ENCODE measurements around the gene EPC2.
"Not testable (repeated sequence)": the region's sequence is repeated elsewhere in the genome, so short reads cannot be mapped to it uniquely, and the experiment has no call there.

Gene EPC2

DNA sequence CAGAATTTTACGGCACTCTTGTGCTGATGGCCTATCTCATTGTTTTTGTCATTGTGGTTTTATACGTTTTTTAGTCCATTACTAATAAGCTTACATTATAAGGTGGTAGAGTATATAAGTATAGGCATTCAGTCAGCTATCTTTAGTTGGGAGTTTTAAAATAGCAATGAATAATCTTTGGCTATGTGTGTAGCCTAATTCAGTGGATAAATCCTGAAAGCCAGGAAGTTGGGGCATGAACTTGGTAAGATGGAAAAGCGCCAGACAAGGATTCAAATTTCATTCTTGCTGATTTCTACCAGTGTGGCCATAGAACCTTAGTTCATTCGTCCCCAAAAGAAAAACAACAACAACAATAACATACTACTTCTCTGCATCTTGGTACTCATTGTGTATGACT is 31.2 kb downstream of the EPC2 start:
- DNase-seq, result no peak

DNA sequence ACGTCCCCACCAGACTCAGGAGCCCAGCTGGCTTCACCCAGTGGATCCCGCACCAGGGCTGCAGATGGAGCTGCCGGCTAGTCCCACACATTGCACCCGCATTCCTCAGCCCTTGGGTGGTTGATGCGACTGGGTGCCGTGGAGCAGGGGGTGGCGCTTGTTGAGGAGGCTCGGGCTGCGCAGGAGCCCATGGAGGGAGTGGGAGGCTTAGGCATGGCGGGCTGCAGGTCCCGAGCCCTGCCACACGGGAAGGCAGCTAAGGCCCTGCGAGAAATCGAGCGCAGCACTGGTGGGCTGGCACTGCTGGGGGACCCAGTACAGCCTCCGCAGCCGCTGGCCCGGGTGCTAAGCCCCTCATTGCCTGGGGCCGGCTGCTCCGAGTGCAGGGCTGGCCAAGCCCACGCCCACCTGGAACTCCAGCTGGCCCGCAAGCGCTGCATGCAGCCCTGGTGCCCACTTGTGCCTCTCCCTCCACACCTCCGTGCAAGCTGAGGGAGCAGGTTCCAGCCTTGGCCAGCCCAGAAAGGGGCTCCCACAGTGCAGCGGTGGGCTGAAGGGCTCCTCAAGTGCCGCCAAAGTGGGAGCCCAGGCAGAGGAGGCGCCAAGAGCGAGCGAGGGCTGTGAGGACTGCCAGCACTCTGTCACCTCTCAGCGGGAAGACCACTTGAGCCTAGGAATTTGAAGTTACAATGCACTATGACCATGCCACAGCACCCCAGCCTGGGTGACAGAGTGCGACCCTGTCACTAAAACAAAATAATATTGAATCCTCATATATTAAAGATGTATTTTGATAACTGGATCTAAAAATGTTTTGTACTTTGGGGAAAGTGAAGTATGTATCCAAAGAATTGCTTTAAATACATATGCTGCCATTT is 34.0 kb downstream of the EPC2 start:
- not testable (repeated sequence) for DNase-seq

DNA sequence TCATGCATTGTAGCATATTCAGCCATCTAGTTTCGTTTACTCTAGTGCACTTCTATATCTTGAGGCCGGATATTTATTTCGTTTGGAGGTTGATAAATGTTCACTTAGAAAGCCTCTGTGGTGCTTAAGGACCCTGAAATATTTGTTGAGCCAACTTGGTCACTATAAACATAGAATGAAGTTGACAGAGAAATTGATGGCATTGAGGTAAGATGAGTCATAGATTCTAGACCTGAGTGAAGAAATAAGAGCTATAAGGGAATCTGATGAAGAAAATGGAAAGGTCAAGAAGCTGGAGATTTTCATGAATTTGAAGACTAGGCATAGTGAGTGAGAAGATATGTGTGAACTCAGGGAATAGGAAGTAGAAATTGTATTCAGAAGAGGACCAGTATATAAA is 35.9 kb downstream of the EPC2 start:
- DNase-seq, result no peak

DNA sequence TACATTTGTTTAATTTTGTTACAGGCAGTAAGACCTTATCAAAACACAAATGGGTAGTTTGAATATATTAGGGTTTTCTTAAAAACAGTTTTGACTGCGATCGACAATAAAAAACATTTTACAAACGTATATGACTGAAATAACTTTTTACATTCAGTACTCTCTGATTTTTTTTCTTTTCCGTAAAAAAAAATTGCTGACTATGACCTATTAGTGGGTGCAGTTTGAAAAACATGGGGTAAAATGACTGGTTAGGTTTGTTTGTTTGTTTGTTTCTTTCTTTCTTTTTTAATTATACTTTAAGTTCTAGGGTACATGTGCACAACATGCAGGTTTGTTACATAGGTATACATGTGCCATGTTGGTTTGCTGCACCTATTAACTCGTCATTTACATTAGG is 36.9 kb downstream of the EPC2 start:
- no peak for DNase-seq

DNA sequence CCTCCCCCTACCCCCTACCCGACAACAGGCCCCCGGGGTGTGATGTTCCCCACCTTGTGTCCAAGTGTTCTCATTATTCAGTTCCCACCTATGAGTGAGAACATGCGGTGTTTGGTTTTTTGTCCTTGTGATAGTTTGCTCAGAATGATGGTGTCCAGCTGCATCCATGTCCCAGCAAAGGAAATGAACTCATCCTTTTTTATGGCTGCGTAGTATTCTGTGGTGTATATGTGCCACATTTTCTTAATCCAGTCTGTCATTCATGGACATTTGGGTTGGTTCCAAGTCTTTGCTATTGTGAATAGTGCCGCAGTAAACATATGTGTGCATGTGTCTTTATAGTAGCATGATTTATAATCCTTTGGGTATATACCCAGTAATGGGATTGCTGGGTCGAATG is 37.3 kb downstream of the EPC2 start:
- not testable (repeated sequence) for DNase-seq

DNA sequence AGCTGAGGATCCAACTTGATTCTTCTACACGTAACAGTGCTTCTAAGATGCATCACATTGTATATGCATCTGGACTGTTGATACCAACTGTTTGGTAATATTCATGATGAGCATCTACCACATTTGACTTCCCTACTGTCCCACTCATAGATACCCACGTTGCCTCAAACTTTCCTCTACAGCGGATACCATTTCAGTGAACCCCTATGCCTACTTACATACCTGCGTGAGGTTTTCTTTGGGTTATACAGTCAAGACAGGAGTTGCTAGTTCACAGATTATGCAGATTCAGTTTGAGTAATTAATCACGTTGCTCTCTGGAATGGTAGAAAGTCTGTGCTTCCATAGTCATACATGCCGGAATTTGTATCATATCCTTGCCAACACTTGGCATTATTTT is 40.0 kb downstream of the EPC2 start:
- no peak for DNase-seq

DNA sequence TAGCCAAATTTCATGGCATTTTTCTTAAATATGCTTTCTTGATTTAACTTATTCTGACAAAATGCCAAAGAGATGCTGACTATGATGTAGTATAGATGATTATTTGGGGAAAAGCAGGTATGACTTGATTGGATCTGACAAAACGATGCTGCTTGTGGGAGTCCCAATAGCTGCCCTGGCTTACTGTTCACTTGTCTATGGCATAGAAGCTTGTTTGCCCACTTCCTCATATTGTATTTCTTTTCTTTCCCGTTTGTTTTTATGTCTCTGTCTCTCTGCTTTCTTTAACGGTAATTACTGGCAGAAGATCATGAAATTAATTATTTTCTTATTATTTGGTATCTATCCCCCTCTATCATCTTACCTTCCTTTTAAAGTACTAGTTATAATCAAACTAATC is 43.0 kb downstream of the EPC2 start:
- no peak for DNase-seq

DNA sequence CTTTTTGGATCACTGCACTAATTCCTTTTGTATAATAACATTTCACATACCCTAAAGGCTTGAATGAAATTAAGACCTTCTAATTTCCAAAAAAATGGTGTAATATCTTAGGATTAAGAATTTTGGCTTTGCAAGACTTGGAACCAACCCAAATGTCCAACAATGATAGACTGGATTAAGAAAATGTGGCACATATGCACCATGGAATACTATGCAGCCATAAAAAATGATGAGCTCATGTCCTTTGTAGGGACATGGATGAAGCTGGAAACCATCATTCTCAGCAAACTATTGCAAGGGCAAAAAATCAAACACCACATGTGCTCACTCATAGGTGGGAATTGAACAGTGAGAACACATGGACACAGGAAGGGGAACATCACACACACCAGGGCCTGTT is 43.5 kb downstream of the EPC2 start:
- not testable (repeated sequence) for DNase-seq

DNA sequence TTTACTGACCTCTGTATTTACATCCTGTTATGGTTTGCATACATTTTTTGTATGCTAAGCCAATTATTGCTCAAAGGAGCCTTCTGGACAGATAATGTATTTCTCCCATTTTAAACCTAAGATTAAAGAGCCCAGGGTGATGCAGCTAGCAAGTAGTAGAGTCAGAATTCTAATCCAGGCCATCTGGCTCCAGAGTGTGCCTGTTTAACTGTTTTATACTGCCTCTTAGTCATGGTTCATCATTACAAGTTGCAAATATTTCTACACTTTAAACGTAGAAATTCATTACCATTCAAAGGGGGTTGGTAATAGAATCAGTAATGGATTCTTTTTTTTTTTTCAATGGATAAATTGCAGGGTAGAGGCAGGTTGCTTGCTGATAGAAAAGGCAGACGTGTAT is 52.4 kb downstream of the EPC2 start:
- no peak for DNase-seq

DNA sequence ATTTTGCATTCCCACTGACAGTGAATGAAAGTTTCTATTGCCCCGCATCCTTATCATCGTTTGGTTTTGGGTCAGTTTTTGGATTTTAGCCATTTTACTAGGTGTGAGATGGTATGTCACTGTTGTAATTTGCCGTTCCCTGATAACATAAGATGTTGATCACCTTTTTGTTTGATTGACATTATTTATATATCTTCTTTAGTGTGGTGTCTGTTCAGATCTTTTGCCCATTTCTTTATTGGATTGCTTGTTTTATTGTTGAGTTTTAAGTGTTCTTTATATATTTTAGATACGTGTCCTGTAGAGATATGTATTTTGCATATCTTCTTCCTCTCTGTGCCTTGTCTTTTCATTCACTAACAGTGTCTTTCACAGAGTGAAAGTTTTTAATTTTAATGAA is 55.3 kb downstream of the EPC2 start:
- no peak for DNase-seq

DNA sequence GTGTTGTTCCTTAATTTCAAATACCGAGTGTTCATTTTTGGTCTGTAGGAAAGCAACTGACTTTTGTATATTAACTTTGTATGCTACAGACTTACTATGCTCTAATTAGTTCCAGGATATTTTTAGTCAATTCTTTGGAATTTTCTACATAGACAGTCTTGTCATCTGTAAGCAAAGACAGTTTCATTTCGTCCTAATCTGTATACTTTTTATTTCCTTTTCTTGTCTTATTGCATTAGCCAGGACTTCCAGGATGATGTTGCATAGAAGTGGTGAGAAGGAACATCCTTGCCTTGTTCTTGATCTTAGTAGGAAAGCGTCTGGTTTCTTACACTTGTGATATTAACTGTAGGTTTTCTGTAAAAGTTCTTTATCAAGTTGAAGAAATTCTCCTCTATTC is 56.5 kb downstream of the EPC2 start:
- DNase-seq, result no peak

DNA sequence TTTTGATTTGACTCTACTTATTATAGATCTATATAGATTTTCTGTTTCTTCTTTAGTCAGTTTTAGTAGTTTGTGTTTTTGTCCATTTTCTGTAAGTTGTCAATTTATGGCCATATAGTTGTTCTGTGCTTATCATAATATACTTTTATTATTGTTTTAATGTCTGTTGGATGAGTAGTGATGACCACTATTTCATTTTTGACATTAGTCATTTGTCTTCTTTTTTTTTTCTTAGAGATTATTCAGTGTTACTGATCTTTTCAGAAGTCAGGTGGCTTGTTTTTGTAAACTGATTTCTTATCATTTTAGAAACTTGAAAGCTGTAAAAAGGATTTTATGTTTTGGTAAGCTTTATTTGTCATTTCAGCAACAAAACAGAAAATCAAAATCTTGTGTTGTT is 57.3 kb downstream of the EPC2 start:
- no peak for DNase-seq

DNA sequence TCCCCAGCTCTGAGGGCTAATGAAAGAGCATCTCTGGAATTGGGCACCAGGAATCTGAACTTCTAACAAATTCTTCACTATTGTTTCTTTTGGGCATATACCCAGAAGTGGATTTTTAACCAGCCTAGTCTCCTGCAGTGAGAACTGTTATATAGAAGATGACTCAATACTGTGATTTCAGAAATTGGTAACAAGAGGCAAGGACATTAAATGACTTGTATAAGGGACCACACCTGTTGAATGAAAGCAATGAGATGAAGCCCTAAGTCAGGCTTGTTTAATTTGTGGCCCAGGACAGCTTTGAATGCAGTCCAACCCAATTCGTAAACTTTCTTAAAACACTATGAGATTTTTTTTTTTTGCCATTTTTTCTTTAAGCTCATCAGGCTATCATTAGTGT is 57.9 kb downstream of the EPC2 start:
- DNase-seq, result no peak

DNA sequence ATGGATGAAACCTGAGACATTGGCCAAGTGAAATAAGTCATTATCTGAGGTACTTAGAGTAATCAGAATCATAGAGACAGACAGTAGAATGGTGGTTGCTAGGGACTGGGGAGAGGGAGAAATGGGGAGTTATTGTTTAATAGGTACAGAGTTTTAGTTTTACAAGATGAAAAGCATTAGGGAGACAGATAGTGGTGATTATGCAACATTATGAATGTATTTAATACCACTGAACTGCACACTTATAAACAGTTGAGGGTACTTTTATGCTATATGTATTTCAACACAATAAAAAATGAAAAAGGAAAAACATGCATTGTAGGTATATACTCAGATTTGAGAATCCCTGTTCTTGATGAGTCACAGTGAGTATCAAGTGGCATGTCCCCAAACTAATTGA is 59.7 kb downstream of the EPC2 start:
- DNase-seq, result no peak

DNA sequence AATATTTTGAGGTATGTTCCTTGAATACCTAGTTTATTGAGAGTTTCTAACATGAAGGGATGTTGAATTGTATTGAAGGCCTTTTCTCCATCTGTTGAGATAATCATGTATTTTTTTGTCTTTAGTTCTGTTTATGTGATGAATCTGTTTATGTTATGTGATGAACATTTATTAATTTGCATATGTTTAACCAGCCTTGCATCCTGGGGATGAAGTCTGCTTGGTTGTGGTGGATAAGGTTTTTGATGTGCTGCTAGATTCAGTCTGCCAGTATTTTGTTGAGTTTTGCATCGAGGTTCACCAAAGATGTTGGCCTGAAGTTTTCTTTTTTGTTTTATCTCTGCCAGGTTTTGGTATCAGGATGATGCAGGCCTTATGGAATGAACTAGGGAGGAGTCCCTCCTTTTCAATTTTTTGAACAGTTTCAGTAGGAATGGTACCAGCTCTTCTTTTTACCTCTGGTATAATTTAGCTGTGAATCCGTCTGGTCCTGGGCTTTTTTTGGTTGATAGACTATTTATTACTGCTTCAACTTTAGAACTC is 71.9 kb downstream of the EPC2 start:
- no peak for DNase-seq

DNA sequence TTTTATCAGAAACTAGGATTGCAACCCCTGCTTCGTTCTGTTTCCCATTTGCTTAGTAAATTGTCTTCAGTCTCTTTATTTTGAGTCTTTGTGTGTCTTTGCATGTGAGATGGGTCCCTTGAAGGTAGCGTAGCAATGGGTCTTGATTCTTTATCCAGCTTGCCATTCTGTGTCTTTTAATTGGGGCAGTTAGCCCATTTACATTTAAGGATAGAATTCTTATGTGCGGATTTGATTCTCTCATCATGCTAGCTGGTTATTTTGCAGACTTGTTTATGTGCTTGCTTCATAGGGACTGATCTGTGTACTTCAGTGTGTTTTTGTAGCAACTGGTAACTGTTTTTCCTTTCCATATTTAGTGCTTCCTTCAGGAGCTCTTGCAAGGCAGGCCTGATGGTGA is 73.5 kb downstream of the EPC2 start:
- DNase-seq, result no peak

DNA sequence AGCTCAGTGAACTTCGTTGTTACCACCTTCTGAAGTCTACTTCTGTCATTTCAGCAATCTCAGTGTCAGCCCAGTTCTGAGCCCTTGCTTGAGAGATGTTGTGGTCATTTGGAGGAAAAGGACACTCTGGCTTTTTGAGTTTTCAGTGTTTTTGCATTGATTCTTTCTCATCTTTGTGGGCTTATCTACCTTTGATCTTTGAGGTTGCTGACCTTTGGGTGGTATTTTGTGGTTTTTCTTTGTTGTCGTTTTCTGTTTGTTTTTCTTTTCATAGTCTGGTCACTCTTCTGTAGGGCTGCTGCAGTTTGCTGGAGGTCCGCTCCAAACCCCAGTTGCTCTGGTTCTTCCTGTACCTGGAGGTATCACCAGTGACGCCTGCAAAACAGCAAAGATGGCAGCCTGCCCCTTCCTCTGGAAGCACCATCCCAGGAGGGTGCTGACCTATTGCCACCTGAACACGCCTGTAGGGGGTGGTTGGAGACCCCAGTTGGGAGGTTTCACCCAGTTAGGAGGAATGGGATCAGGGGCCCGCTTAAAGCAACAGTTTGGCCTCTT is 74.7 kb downstream of the EPC2 start:
- no peak for DNase-seq

DNA sequence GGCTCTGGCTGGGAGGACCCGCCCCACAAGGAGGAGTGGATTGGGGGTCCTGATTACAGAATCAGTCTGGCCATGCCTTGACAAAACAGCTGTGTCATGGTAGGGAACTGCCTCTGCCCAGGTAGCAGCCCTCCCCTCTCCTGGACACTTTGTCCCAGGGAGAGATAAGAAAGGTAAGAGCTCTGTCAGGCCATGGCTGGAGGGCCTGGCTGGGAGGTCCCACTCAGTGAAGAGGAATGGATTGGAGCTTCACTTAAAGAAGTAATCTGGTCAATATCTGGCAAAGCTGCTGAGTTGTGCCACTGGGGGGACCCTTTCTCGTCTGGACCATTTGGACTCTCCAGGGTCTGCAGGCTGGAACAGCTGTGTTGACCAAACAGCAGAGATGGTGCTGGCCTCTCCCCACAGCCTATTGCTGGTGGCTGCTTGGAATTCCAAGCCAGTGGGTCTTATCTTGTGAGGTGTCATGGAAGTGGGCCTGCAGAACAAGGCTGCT is 75.4 kb downstream of the EPC2 start:
- DNase-seq, result no peak

DNA sequence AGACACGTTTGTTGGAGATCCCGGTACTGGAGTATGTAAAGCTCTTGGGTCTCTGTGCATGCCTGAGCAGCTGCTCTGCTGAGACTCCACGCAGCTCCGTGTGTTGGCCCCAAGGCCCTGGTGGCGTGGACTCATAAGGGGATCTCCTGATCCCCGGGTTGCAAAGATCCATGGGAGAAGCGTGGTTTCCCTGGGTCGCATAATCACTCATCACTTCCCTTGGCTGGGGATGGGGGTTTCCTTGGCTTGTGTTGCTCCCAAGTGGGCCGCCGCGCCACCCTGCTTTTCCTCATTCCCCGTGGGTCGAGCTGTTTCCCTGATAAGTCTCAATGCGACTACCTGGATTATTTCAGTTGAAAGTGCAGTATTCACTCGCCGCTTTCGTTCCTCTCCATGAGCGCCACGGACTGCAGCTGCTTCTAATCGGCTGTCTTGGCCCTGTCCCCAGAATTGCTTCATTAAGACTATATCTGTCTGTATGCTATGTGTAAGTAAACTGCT is 76.0 kb downstream of the EPC2 start:
- no peak for DNase-seq

DNA sequence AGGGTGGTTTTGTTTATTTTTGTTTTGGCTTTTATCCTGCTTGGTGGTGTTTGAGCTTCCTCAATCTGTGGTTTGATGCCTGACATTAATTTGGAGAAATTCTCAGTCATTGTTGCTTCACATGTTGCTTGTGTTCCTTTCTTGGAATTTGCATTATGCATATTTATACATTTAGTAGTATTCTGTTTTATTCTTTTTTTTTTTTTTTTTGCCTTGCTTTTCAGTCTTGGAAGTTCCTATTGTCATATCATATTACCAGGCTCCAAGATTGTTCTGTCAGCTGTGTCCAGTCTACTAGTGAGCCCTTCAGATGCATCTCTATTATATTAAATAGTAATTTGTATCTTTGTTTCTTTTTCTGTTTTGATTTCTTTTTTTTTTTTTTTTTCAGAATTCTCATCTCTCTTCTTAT is 77.0 kb downstream of the EPC2 start:
- no peak for DNase-seq

DNA sequence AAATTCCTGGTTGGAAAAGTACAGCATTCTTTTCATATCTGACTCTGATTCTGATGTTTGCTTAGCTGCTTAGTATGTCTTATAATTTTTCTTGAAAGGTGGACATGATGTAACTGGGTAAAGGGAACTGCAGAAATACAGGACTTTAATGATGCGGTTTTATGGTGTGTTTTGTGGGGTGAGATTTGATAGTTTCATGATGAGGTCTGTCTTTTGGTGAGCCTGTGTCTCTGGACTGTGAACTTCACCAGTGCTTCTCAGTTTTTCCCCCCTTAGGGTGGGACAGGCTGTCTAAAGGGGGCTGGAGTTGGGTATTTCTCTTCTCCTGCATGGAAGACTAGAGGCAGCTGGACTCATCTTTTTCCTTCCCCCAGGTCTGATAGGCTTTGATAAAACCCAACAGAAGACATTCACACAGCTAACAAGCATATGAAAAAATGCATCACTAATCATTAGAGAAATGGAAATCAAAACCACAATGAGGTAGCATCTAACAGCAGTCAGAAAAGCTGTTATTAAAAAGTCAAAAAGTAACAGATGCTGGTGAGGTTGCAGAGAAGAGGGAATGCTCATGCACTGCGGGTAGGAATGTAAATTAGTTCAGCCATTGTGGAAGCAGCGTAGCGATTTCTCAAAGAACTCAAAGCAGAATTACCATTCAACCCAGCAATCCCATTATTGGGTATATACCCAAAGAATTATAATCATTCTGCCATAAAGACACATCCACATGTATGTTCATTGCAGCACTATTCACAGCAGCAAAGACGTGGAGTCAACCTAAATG is 77.6 kb downstream of the EPC2 start:
- no peak for DNase-seq

DNA sequence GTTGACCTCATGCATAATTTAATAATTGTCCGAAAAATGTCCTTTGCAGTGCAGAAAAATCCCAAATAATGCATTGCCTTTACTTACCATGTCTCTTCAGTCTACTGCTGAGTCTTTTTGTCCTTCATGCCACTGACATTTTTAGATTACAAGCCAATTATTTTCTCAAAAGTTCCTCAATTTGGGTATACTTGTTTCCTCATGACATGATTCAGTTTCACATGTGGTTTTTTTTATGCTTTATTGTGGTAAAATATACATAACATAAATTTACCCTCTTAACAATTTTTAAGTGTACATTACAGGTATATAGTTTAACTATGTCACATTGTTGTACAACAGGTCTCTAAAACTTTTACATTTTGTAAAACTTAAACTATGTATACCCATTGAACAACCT is 81.0 kb downstream of the EPC2 start:
- DNase-seq, result no peak

DNA sequence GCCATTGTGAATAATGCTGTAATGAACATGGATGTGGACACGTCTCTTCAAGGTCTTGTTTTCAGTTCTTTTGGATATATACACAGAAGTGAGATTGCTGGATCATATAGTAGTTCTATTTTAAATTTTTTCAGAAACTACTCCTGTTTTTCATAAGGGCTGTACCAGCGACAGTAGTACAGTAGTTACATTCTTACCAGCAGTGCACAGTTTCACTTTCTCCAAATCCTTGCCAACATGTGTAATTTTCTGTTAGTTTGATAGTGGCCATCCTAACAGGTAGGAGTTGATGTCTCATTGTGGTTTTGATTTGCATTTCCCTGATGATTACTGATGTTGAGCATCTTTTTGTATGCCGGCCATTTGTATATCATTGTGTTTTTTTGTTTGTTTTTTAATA is 81.7 kb downstream of the EPC2 start:
- DNase-seq, result no peak
